ENCODE results near the gene SKIL. TPM values are rescaled to one million over a fixed set of nuclear protein-coding genes. Genes with fewer than 3 reads are reported as not detected.
"Not testable (repeated sequence)": the region's sequence is repeated elsewhere in the genome, so short reads cannot be mapped to it uniquely, and the experiment has no call there.

Gene SKIL
- total and polyA plus RNA-seq, 2 experiments from 2014 or later, result 141 to 358 TPM

DNA sequence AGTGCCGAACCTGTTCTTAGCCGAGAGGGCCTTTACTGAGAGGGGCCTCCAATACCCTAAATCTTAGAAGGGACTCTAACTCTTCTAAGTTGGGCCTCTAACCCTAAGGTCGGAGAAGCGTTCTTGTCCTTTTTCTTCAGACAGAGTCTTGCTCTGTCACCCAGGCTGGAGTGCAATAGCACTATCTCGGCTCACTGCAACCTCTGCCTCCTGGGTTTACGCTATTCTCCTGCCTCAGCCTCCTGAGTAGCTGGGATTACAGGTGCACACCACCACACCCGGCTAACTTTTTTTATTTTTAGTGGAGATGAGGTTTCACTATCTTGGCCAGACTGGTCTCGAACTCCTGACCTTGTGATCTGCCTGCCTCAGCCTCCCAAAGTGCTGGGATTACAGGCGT lies 15.2 kb upstream of the SKIL start:
- Histone ChIP-seq H3K4me1 (ENCODE audit: insufficient read depth) (peaks cover 11% of the 10 kb centered on the region; the same call in 1 of the 2 replicates), H3K36me3 (ENCODE audit: insufficient read depth) (peaks cover 24% of the 10 kb centered on the region; the same call in 1 of the 2 replicates)
- not testable (repeated sequence) for H3K27me3 Mint-ChIP-seq (ENCODE audit: insufficient read depth, low read depth, poor library complexity); H3F3A ChIP-seq (replicated peaks; ENCODE audit: low read depth); H3K4me2 ChIP-seq; H3K27me3 ChIP-seq (ENCODE audit: insufficient read depth); H4K20me1 ChIP-seq (replicated peaks; ENCODE audit: insufficient read depth); ATAC-seq; H3K4me1 Mint-ChIP-seq; H3K27ac Mint-ChIP-seq; H3K9me2 ChIP-seq (ENCODE audit: insufficient read depth); H2AFZ ChIP-seq; H3K4me3 ChIP-seq; H3K4me3 Mint-ChIP-seq; H3K27ac ChIP-seq (ENCODE audit: low read depth); H3K79me2 ChIP-seq (replicated peaks; ENCODE audit: insufficient read depth); DNase-seq (ENCODE audit: low spot score)
- Mint-ChIP-seq H3K9me3 (peaks cover 63% of the 10 kb centered on the region), H3K36me3 (ENCODE audit: low read depth) (peaks cover 51% of the 10 kb centered on the region)

GRCh38 chr3:170343859-170344258 lies 13.7 kb upstream of the SKIL start:
- H3K4me1 Mint-ChIP-seq; H3K27ac Mint-ChIP-seq; H4K20me1 ChIP-seq (replicated peaks; ENCODE audit: insufficient read depth); H3K4me3 Mint-ChIP-seq; H3F3A ChIP-seq (replicated peaks; ENCODE audit: low read depth); H3K27me3 ChIP-seq (ENCODE audit: insufficient read depth); H3K79me2 ChIP-seq (replicated peaks; ENCODE audit: insufficient read depth); ATAC-seq; H3K27ac ChIP-seq (ENCODE audit: low read depth); H2AFZ ChIP-seq; H3K4me2 ChIP-seq; DNase-seq (ENCODE audit: low spot score); H3K9me2 ChIP-seq (ENCODE audit: insufficient read depth); H3K4me3 ChIP-seq: not testable (repeated sequence)
- peaks cover 41% of the 10 kb centered on the region for H3K36me3 Mint-ChIP-seq (ENCODE audit: low read depth)
- peaks cover 11% of the 10 kb centered on the region; the same call in 1 of the 2 replicates for H3K36me3 ChIP-seq (ENCODE audit: insufficient read depth)
- H3K4me1 ChIP-seq (ENCODE audit: insufficient read depth), result peaks cover 11% of the 10 kb centered on the region; the same call in 1 of the 2 replicates
- peaks cover 10% of the 10 kb centered on the region for H3K27me3 Mint-ChIP-seq (ENCODE audit: insufficient read depth, low read depth, poor library complexity)
- peaks cover 48% of the 10 kb centered on the region for H3K9me3 Mint-ChIP-seq

GRCh38 chr3:170344971-170345370 lies 12.5 kb upstream of the SKIL start:
- TF ChIP-seq JUNB (IDR thresholded peaks at IDR 0.05; ENCODE audit: unreplicated experiment), result no peak
- Mint-ChIP-seq H3K36me3 (ENCODE audit: low read depth) (peaks cover 34% of the 10 kb centered on the region), H3K9me3 (peaks cover 38% of the 10 kb centered on the region), H3K27ac (no peak overlapping the region), H3K4me1 (peaks cover 10% of the 10 kb centered on the region), H3K27me3 (ENCODE audit: insufficient read depth, low read depth, poor library complexity) (peaks cover 10% of the 10 kb centered on the region), H3K4me3 (no peak overlapping the region)
- Histone ChIP-seq H3K36me3 (ENCODE audit: insufficient read depth) (no peaks in the 10 kb centered on the region), H3K9me2 (ENCODE audit: insufficient read depth) (no peaks in the 10 kb centered on the region; the same call in 1 of the 2 replicates), H3K4me1 (ENCODE audit: insufficient read depth) (peaks cover 12% of the 10 kb centered on the region; the same call in 1 of the 2 replicates), H3K4me2 (no peak overlapping the region), H3K79me2 (replicated peaks; ENCODE audit: insufficient read depth) (no peaks in the 10 kb centered on the region), H2AFZ (peak overlapping the region; percentile 54; the same call in 1 of the 2 replicates), H4K20me1 (replicated peaks; ENCODE audit: insufficient read depth) (no peaks in the 10 kb centered on the region), H3F3A (replicated peaks; ENCODE audit: low read depth) (0 out of 2 replicates have a peak, but pooled peaks cover 6% of the 10 kb centered on the region), H3K27ac (ENCODE audit: low read depth) (no peak overlapping the region), H3K4me3 (no peak overlapping the region), H3K27me3 (ENCODE audit: insufficient read depth) (no peaks in the 10 kb centered on the region)
- DNase-seq (ENCODE audit: low spot score) (no peak), ATAC-seq (no peak)

GRCh38 chr3:170346481-170347392 lies 10.8 kb upstream of the SKIL start:
- no peak overlapping the region for H3K27ac Mint-ChIP-seq
- no peaks in the 10 kb centered on the region for H3K27me3 ChIP-seq (ENCODE audit: insufficient read depth)
- DNase-seq (ENCODE audit: low spot score), result no peak
- TF ChIP-seq NANOG (IDR thresholded peaks at IDR 0.05; ENCODE audit: borderline replicate concordance) (no peak), ZNF114 (CRISPR knock-in tag; IDR thresholded peaks at IDR 0.05) (no peak), ZNF331 (CRISPR knock-in tag; IDR thresholded peaks at IDR 0.05; ENCODE audit: low read depth) (no peak), EZH2 (IDR thresholded peaks at IDR 0.05; ENCODE audit: low read depth, unreplicated experiment) (no peak), JUNB (IDR thresholded peaks at IDR 0.05; ENCODE audit: unreplicated experiment) (no peak), ETS1 (IDR thresholded peaks at IDR 0.05) (no peak), REST (IDR thresholded peaks at IDR 0.05; ENCODE audit: unreplicated experiment) (no peak), STAT1 (IDR thresholded peaks at IDR 0.05; ENCODE audit: unreplicated experiment) (no peak), POLR2AphosphoS5 (IDR thresholded peaks at IDR 0.05; ENCODE audit: low read depth) (no peak)

More at GRCh38 chr3:170346481-170347392, 10.8 kb upstream of the SKIL start:
- Histone ChIP-seq H3K27ac (ENCODE audit: low read depth) (no peak overlapping the region), H3K4me1 (ENCODE audit: insufficient read depth) (peaks cover 14% of the 10 kb centered on the region; the same call in 1 of the 2 replicates), H3F3A (replicated peaks; ENCODE audit: low read depth) (0 out of 2 replicates have a peak, but pooled peaks cover 3% of the 10 kb centered on the region), H3K4me2 (no peak overlapping the region), H3K9me2 (ENCODE audit: insufficient read depth) (no peaks in the 10 kb centered on the region), H4K20me1 (replicated peaks; ENCODE audit: insufficient read depth) (no peaks in the 10 kb centered on the region), H3K36me3 (ENCODE audit: insufficient read depth) (no peaks in the 10 kb centered on the region), H3K4me3 (no peak overlapping the region), H3K79me2 (replicated peaks; ENCODE audit: insufficient read depth) (no peaks in the 10 kb centered on the region), H2AFZ (no peak overlapping the region)
- peaks cover 10% of the 10 kb centered on the region for H3K27me3 Mint-ChIP-seq (ENCODE audit: insufficient read depth, low read depth, poor library complexity)
- H3K36me3 Mint-ChIP-seq (ENCODE audit: low read depth), result peaks cover 19% of the 10 kb centered on the region
- H3K9me3 Mint-ChIP-seq, result peaks cover 21% of the 10 kb centered on the region
- no peak for ATAC-seq
- H3K4me1 Mint-ChIP-seq, result peaks cover 18% of the 10 kb centered on the region
- no peak overlapping the region for H3K4me3 Mint-ChIP-seq

Data from GM23338 (cell line).